Measurements from ENCODE around the gene NAA35.

Gene NAA35

DNA sequence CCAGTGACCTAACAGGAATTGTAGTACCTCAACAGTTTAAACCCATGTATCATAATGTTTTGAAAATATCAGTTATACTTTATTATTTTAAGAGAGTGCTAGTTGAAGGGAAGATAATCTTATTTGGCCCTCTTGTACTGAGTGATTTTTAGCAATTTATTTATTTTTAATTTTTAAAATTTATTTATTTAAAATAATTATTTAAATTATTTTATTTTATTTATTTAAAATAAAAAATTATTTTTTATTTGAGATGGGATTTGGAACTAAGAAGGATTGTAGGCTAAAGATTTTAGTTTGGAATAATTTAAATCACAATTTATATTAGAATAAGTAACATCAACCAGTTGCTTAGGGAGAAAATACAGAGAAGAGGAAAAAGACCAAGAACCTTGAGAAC, 54.2 kb downstream of the NAA35 start:
- no peak for DNase-seq (ENCODE audit: low spot score)
- H3K4me3 ChIP-seq: no peak overlapping the region
- no peak overlapping the region for H3K27ac ChIP-seq
- TF ChIP-seq CTCF (IDR thresholded peaks at IDR 0.05): no peak

GRCh38 chr9:85995599-85995998, 54.7 kb downstream of the NAA35 start:
- Histone ChIP-seq H3K27ac (no peak overlapping the region), H3K4me3 (no peak overlapping the region)
- no peak for TF ChIP-seq CTCF (IDR thresholded peaks at IDR 0.05)
- DNase-seq (ENCODE audit: low spot score): no peak

DNA sequence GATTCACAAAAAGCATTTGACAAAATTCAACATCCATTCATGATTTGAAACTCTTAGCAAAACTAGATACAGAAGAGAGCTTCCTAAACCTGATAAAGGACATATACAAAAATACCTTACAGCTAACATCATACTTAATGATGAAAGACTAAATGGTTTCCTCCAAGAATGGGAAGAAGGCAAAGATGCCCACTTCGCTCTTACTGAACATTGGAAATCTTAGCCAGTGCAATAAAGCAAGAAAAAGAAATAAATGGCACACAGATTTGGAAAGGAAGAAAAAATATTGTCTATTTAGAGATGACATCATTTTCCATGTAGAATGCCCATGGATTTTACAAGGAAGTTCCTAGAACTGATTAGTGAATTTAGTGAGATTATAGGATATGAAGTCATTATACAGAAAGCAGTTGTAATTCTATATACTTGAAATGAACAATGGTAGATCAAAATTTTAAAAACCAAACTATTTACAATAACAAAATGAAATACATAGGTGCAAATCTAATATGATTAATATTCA, 64.4 kb downstream of the NAA35 start:
- TF ChIP-seq CTCF (IDR thresholded peaks at IDR 0.05): no peak
- no peak for DNase-seq (ENCODE audit: low spot score)
- H3K4me3 ChIP-seq: no peak overlapping the region
- H3K27ac ChIP-seq: no peak overlapping the region

- H3K27ac ChIP-seq: no peak overlapping the region
- no peak for TF ChIP-seq CTCF (IDR thresholded peaks at IDR 0.05)
- H3K4me3 ChIP-seq: no peak overlapping the region
- no peak for DNase-seq (ENCODE audit: low spot score)
Measured at GRCh38 chr9:86009133-86009532, 68.2 kb downstream of the NAA35 start.

- Histone ChIP-seq H3K4me3 (no peak overlapping the region), H3K27ac (no peak overlapping the region)
- no peak for TF ChIP-seq CTCF (IDR thresholded peaks at IDR 0.05)
- no peak for DNase-seq (ENCODE audit: low spot score)
Measured at GRCh38 chr9:86020731-86021130, 79.8 kb downstream of the NAA35 start.

DNA sequence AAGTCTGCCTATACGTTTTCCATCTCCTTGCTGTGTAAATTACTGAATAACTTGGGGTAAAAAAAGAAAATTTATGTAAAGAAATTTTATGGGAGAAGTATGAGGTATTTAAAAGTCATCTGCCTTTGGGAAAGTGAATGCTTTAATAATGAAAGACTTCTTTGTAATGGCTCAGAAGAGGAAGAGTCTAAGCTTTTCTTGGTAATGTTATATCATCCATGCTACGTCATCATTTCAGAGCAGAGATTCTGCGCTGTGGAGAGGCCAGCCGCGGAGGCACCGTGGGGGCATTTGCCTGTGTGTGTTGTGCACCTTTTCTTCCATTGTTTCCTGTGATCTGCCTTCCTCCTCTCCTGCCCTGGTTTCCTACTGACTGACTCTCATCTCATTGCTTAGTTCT, 80.2 kb downstream of the NAA35 start:
- no peak for TF ChIP-seq CTCF (IDR thresholded peaks at IDR 0.05)

GRCh38 chr9:86022687-86023266, 81.8 kb downstream of the NAA35 start:
- DNase-seq (ENCODE audit: low spot score): no peak
- Histone ChIP-seq H3K4me3 (no peak overlapping the region), H3K27ac (no peak overlapping the region)
- TF ChIP-seq CTCF (IDR thresholded peaks at IDR 0.05): no peak

More for the DNA sequence above, 80.2 kb downstream of the NAA35 start:
- H3K4me3 ChIP-seq: no peak overlapping the region
- no peak for DNase-seq (ENCODE audit: low spot score)
- no peak overlapping the region for H3K27ac ChIP-seq

Data from coronary artery (tissue), 2 donors.